ENCODE results near the gene TXNRD1. TPM values are rescaled to one million over a fixed set of nuclear protein-coding genes. Genes with fewer than 3 reads are reported as not detected.

TXNRD1 gene
- total RNA-seq, 1 donor from 2014 or later = 100 TPM

- Mint-ChIP-seq H3K27ac (ENCODE audit: unreplicated experiment) (no peak overlapping the region), H3K4me3 (ENCODE audit: unreplicated experiment) (no peak overlapping the region), H3K4me1 (ENCODE audit: unreplicated experiment) (peaks cover 3% of the 10 kb centered on the region), H3K27me3 (ENCODE audit: unreplicated experiment) (no peaks in the 10 kb centered on the region), H3K36me3 (ENCODE audit: unreplicated experiment) (peaks cover 38% of the 10 kb centered on the region), H3K9me3 (ENCODE audit: unreplicated experiment) (no peaks in the 10 kb centered on the region)
- no peak for TF ChIP-seq CTCF (IDR thresholded peaks at IDR 0.05)
- no peak for DNase-seq (ENCODE audit: extremely low spot score, unreplicated experiment)
Observed at GRCh38 chr12:104345234-104346066, 129.9 kb downstream of the TXNRD1 start.

GRCh38 chr12:104347374-104348075 is 131.9 kb downstream of the TXNRD1 start:
- H3K36me3 Mint-ChIP-seq (ENCODE audit: unreplicated experiment) = peaks cover 45% of the 10 kb centered on the region
- no peak overlapping the region for H3K27ac Mint-ChIP-seq (ENCODE audit: unreplicated experiment)
- no peaks in the 10 kb centered on the region for H3K4me1 Mint-ChIP-seq (ENCODE audit: unreplicated experiment)
- TF ChIP-seq CTCF (IDR thresholded peaks at IDR 0.05) = no peak
- no peaks in the 10 kb centered on the region for H3K9me3 Mint-ChIP-seq (ENCODE audit: unreplicated experiment)
- H3K4me3 Mint-ChIP-seq (ENCODE audit: unreplicated experiment) = no peak overlapping the region
- no peaks in the 10 kb centered on the region for H3K27me3 Mint-ChIP-seq (ENCODE audit: unreplicated experiment)
- DNase-seq (ENCODE audit: extremely low spot score, unreplicated experiment) = peak; percentile 11

GRCh38 chr12:104348283-104348993 is 132.9 kb downstream of the TXNRD1 start:
- peak; percentile 56 for DNase-seq (ENCODE audit: extremely low spot score, unreplicated experiment)
- no peaks in the 10 kb centered on the region for H3K9me3 Mint-ChIP-seq (ENCODE audit: unreplicated experiment)
- H3K4me3 Mint-ChIP-seq (ENCODE audit: unreplicated experiment) = no peak overlapping the region
- H3K27ac Mint-ChIP-seq (ENCODE audit: unreplicated experiment) = no peak overlapping the region
- TF ChIP-seq CTCF (IDR thresholded peaks at IDR 0.05) = no peak
- peaks cover 43% of the 10 kb centered on the region for H3K36me3 Mint-ChIP-seq (ENCODE audit: unreplicated experiment)
- H3K27me3 Mint-ChIP-seq (ENCODE audit: unreplicated experiment) = no peaks in the 10 kb centered on the region
- no peaks in the 10 kb centered on the region for H3K4me1 Mint-ChIP-seq (ENCODE audit: unreplicated experiment)

GRCh38 chr12:104348994-104349494 is 133.5 kb downstream of the TXNRD1 start:
- H3K27ac Mint-ChIP-seq (ENCODE audit: unreplicated experiment) = no peak overlapping the region
- no peak for DNase-seq (ENCODE audit: extremely low spot score, unreplicated experiment)
- no peak overlapping the region for H3K4me3 Mint-ChIP-seq (ENCODE audit: unreplicated experiment)
- no peaks in the 10 kb centered on the region for H3K27me3 Mint-ChIP-seq (ENCODE audit: unreplicated experiment)
- TF ChIP-seq CTCF (IDR thresholded peaks at IDR 0.05) = no peak
- no peaks in the 10 kb centered on the region for H3K4me1 Mint-ChIP-seq (ENCODE audit: unreplicated experiment)
- peaks cover 44% of the 10 kb centered on the region for H3K36me3 Mint-ChIP-seq (ENCODE audit: unreplicated experiment)
- H3K9me3 Mint-ChIP-seq (ENCODE audit: unreplicated experiment) = no peaks in the 10 kb centered on the region
